Panc1 (cell line): ENCODE data around the gene EFNA5. TPM values are rescaled to one million over a fixed set of nuclear protein-coding genes. Genes with fewer than 3 reads are reported as not detected.

Experiments
- ATAC-seq: fragments of 200-7000 bp; cut with Tn5 transposase; 2 replicates; pipeline ENCODE4 v1.9.1; 2020; ENCODE audit warnings: mild to moderate bottlenecking, moderate library complexity
- BruUV-seq: library from RNA; stranded (reverse); fragments of 400-500 nt; replicated peaks from 2 replicates; lab custom pipeline; 2021; lab: Mats Ljungman, UMichigan
- CTCF ChIA-PET: fragments of 300-600 bp; sonication (Branson Sonifier 250); formaldehyde crosslinking; loops from one replicate; lab custom pipeline; 2022; ENCODE audit warnings: antibody characterized with exemption; lab: Charles Lee
- POLR2A ChIA-PET: fragments of 300-600 bp; sonication (Branson Sonifier 250); formaldehyde crosslinking; loops from one replicate; lab custom pipeline; 2022; ENCODE audit warnings: antibody characterized with exemption; lab: Charles Lee
- DNase-seq: peaks from one replicate; pipeline ENCODE4 v3.0.0-alpha.2; 2010; ENCODE audit warnings: low read depth, low spot score
- H3K27ac ChIP-seq: 2 replicates; pipeline ENCODE4 v1.5.1; 2011; ENCODE audit warnings: mild to moderate bottlenecking, low read length, inconsistent platforms
- H3K27me3 ChIP-seq: fragments of 200-500 bp; sonication (Bioruptor generic); 2 replicates; pipeline ENCODE4 v1.6.0; 2014; ENCODE audit warnings: low read length, inconsistent platforms; ENCODE audit not compliant: control insufficient read depth, insufficient read depth
- H3K36me3 ChIP-seq: fragments of 200-500 bp; sonication (Bioruptor generic); 2 replicates; pipeline ENCODE4 v1.5.1; 2014; ENCODE audit warnings: inconsistent platforms, mild to moderate bottlenecking, low read length, moderate library complexity; ENCODE audit not compliant: control insufficient read depth, insufficient read depth
- H3K4me1 ChIP-seq: 2 replicates; pipeline ENCODE4 v1.5.1; 2011; ENCODE audit warnings: inconsistent platforms, mild to moderate bottlenecking, low read length, moderate library complexity; ENCODE audit not compliant: control insufficient read depth, insufficient read depth
- H3K4me3 ChIP-seq, 2 experiments: 2 replicates each; pipeline ENCODE4 v1.5.1; 2011 to 2012; ENCODE audit warnings: low read depth in 2 of 2, low read length in 2 of 2, mild to moderate bottlenecking in 2 of 2, inconsistent platforms in 1 of 2, moderate library complexity in 1 of 2
- H3K9me3 ChIP-seq: fragments of 200-500 bp; sonication (Bioruptor generic); 2 replicates; pipeline ENCODE4 v1.5.1; 2014; ENCODE audit warnings: low read depth, mild to moderate bottlenecking, inconsistent platforms, low read length, moderate library complexity; ENCODE audit not compliant: control insufficient read depth, insufficient read depth
- POLR2AphosphoS5 ChIP-seq: IDR thresholded peaks from 2 replicates; pipeline ENCODE4 v1.6.1; 2012; ENCODE audit warnings: mild to moderate bottlenecking, low read depth, low read length, moderate library complexity
- SIN3A ChIP-seq: IDR thresholded peaks from 2 replicates; pipeline ENCODE4 v1.6.1; 2012; ENCODE audit warnings: low read depth, mild to moderate bottlenecking, low read length, moderate library complexity, borderline replicate concordance; ENCODE audit not compliant: insufficient read depth
- TCF7L2 ChIP-seq: IDR thresholded peaks from 2 replicates; pipeline ENCODE4 v1.6.1; 2011; ENCODE audit warnings: mild to moderate bottlenecking, low read depth, low read length, inconsistent platforms
- in situ Hi-C: cut with HindIII; loops from 2 replicates; pipeline ENCODE4 v1.10.0; 2016; ENCODE audit warnings: low sequenced_read_pairs, low pct_unique_long_range_greater_than_20kb
- intact Hi-C: fragments of 100-400 bp; cut with micrococcal nuclease; formaldehyde crosslinking; loops from one replicate; pipeline ENCODE4 v1.10.0; 2022; ENCODE audit not compliant: unreplicated experiment
- total RNA-seq: library from RNA; stranded (reverse); gene quantifications from one replicate; pipeline ENCODE4 v1.2.1, GENCODE V29; 2021; ENCODE audit not compliant: unreplicated experiment
- TF ChIP-seq, protein P1 (sequence below), 2 experiments: IDR thresholded peaks; 2 replicates each; pipeline ENCODE4 v1.6.1; 2011 to 2012; ENCODE audit warnings: low read depth in 2 of 2, control low read depth in 1 of 2, low read length in 1 of 2, mild to moderate bottlenecking in 1 of 2, moderate library complexity in 1 of 2; ENCODE audit not compliant: insufficient read depth in 1 of 2

EFNA5 gene
- total RNA-seq, 1 experiment from 2014 or later, result 30.5 TPM

- Histone ChIP-seq H3K9me3 (no peaks in the 10 kb centered on the region), H3K4me1 (peaks cover 19% of the 10 kb centered on the region), H3K4me3 (peak overlapping the region; percentile 83 to 86), H3K36me3 (peaks cover 3% of the 10 kb centered on the region; the same call in 1 of the 2 replicates), H3K27ac (peak overlapping the region; percentile 92), H3K27me3 (no peaks in the 10 kb centered on the region)
- ATAC-seq (peak; percentile 3; the same call in 1 of the 2 replicates), DNase-seq (no peak)
- ChIA-PET CTCF (interaction anchor here (0.6 kb wide), 1 partner anchor 66 kb away, joined by 7 read pairs; no protein-coding TSS in a partner anchor), POLR2A (interaction anchor here (0.6 kb wide), 1 partner anchor 9 kb away, joined by 6 read pairs; no protein-coding TSS in a partner anchor)
- intact Hi-C loops, result loop anchor here (5.0 to 10.0 kb wide), 2 partner anchors 98 to 556 kb away; no protein-coding TSS in a partner anchor
- in situ Hi-C loops, result no loop called here
- TF ChIP-seq, protein P1, sequence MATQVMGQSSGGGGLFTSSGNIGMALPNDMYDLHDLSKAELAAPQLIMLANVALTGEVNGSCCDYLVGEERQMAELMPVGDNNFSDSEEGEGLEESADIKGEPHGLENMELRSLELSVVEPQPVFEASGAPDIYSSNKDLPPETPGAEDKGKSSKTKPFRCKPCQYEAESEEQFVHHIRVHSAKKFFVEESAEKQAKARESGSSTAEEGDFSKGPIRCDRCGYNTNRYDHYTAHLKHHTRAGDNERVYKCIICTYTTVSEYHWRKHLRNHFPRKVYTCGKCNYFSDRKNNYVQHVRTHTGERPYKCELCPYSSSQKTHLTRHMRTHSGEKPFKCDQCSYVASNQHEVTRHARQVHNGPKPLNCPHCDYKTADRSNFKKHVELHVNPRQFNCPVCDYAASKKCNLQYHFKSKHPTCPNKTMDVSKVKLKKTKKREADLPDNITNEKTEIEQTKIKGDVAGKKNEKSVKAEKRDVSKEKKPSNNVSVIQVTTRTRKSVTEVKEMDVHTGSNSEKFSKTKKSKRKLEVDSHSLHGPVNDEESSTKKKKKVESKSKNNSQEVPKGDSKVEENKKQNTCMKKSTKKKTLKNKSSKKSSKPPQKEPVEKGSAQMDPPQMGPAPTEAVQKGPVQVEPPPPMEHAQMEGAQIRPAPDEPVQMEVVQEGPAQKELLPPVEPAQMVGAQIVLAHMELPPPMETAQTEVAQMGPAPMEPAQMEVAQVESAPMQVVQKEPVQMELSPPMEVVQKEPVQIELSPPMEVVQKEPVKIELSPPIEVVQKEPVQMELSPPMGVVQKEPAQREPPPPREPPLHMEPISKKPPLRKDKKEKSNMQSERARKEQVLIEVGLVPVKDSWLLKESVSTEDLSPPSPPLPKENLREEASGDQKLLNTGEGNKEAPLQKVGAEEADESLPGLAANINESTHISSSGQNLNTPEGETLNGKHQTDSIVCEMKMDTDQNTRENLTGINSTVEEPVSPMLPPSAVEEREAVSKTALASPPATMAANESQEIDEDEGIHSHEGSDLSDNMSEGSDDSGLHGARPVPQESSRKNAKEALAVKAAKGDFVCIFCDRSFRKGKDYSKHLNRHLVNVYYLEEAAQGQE (IDR thresholded peaks at IDR 0.05; ENCODE audit: insufficient read depth in 1 of 2, low read depth in 2 of 2, low read length in 1 of 2), result no peak
- TF ChIP-seq TCF7L2, result 0 out of 2 replicates have a peak, but pooled peaks have one; percentile 16
- no peak; the same call in 1 of the 2 replicates for TF ChIP-seq POLR2AphosphoS5
- BruUV-seq, result no TSS peak
Measured at GRCh38 chr5:107670087-107670931, 428 bp downstream of the EFNA5 start.

- ChIA-PET CTCF (interaction anchor here (0.6 kb wide), 1 partner anchor 65 kb away, joined by 7 read pairs; no protein-coding TSS in a partner anchor), POLR2A (no interaction called here)
- Histone ChIP-seq H3K4me1 (peaks cover 19% of the 10 kb centered on the region), H3K36me3 (peaks cover 3% of the 10 kb centered on the region; the same call in 1 of the 2 replicates), H3K4me3 (peak overlapping the region; percentile 83 to 86), H3K27ac (peak overlapping the region; percentile 92), H3K27me3 (no peaks in the 10 kb centered on the region), H3K9me3 (no peaks in the 10 kb centered on the region)
- TF ChIP-seq SIN3A (0 out of 2 replicates have a peak, but pooled peaks have one; percentile 51), POLR2AphosphoS5 (no peak)
- BruUV-seq, result no TSS peak
- DNase-seq (no peak), ATAC-seq (0 out of 2 replicates have a peak, but pooled peaks have one; percentile 2)
- in situ Hi-C loops, result no loop called here
- intact Hi-C loops, result loop anchor here (5.0 to 10.0 kb wide), 3 partner anchors 97 to 555 kb away; no protein-coding TSS in a partner anchor
Measured at GRCh38 chr5:107669096-107670031, 1.4 kb downstream of the EFNA5 start.
